HG03095 (cell line): ENCODE results near the gene KIFC3.
"Not testable (repeated sequence)": the region's sequence is repeated elsewhere in the genome, so short reads cannot be mapped to it uniquely, and the experiment has no call there.

Experiments used
- ATAC-seq: cut with Tn5 transposase; IDR thresholded peaks from one replicate; pipeline ENCODE4 v1.9.1; 2021; ENCODE audit warnings: moderate library complexity; ENCODE audit not compliant: unreplicated experiment

The KIFC3 gene

GRCh38 chr16:57755726-57756423, 46.4 kb downstream of the KIFC3 start:
- ATAC-seq: no peak

- no peak for ATAC-seq
Measured at GRCh38 chr16:57755061-57755684, 47.1 kb downstream of the KIFC3 start.

GRCh38 chr16:57754354-57755060, 47.8 kb downstream of the KIFC3 start:
- no peak for ATAC-seq

GRCh38 chr16:57753448-57754353, 48.6 kb downstream of the KIFC3 start:
- ATAC-seq: no peak

- ATAC-seq: no peak
Measured at GRCh38 chr16:57752581-57753447, 49.5 kb downstream of the KIFC3 start.

GRCh38 chr16:57752203-57752580, 50.1 kb downstream of the KIFC3 start:
- ATAC-seq: no peak

- no peak for ATAC-seq
Measured at GRCh38 chr16:57751539-57752202, 50.6 kb downstream of the KIFC3 start.

GRCh38 chr16:57750796-57751538, 51.3 kb downstream of the KIFC3 start:
- no peak for ATAC-seq

- ATAC-seq: no peak
Measured at GRCh38 chr16:57749856-57750452, 52.3 kb downstream of the KIFC3 start.

GRCh38 chr16:57749101-57749692, 53.1 kb downstream of the KIFC3 start:
- no peak for ATAC-seq

GRCh38 chr16:57748596-57748995, 53.7 kb downstream of the KIFC3 start:
- ATAC-seq: no peak

- no peak for ATAC-seq
Measured at GRCh38 chr16:57747996-57748395, 54.3 kb downstream of the KIFC3 start.

- ATAC-seq: no peak
Measured at GRCh38 chr16:57747496-57747895, 54.8 kb downstream of the KIFC3 start.

- no peak for ATAC-seq
Measured at GRCh38 chr16:57747091-57747490, 55.2 kb downstream of the KIFC3 start.

GRCh38 chr16:57746316-57746715, 56.0 kb downstream of the KIFC3 start:
- not testable (repeated sequence) for ATAC-seq

- no peak for ATAC-seq
Measured at GRCh38 chr16:57745768-57746167, 56.5 kb downstream of the KIFC3 start.

- no peak for ATAC-seq
Measured at GRCh38 chr16:57744642-57744903, 57.7 kb downstream of the KIFC3 start.

- no peak for ATAC-seq
Measured at GRCh38 chr16:57743886-57744641, 58.2 kb downstream of the KIFC3 start.
